HepG2 (cell line): ENCODE results near the gene CHD9.

Source experiments
- CTCF ChIP-seq: sonication (generic); formaldehyde crosslinking; IDR thresholded peaks from 2 replicates; pipeline ENCODE4 v1.5.0; 2020; ENCODE audit warnings: mild to moderate bottlenecking, missing genetic modification reagents, moderate library complexity
- ELK4 ChIP-seq: sonication (generic); formaldehyde crosslinking; IDR thresholded peaks from 2 replicates; pipeline ENCODE4 v1.9.0; 2021; ENCODE audit warnings: missing genetic modification reagents, borderline replicate concordance
- HOXA5 ChIP-seq: sonication (generic); formaldehyde crosslinking; IDR thresholded peaks from 2 replicates; pipeline ENCODE4 v1.4.0; 2020; ENCODE audit warnings: missing genetic modification reagents
- JARID2 ChIP-seq: sonication (generic); formaldehyde crosslinking; IDR thresholded peaks from 2 replicates; pipeline ENCODE4 v1.8.1; 2023; ENCODE audit warnings: missing genetic modification reagents, inconsistent platforms; ENCODE audit not compliant: insufficient replicate concordance
- JUN ChIP-seq: sonication (generic); formaldehyde crosslinking; IDR thresholded peaks from 2 replicates; pipeline ENCODE4 v1.4.0; 2020; ENCODE audit warnings: mild to moderate bottlenecking, missing genetic modification reagents
- MXI1 ChIP-seq: IDR thresholded peaks from 3 replicates; pipeline ENCODE4 v1.6.1; 2012; ENCODE audit warnings: low read depth, low read length, inconsistent platforms, borderline replicate concordance
- PAF1 ChIP-seq: IDR thresholded peaks from 2 replicates; pipeline ENCODE4 v1.6.1; 2016; ENCODE audit warnings: missing genetic modification reagents, missing compliant biosample characterization
- PCBP1 ChIP-seq: fragments of 200-400 bp; formaldehyde crosslinking; IDR thresholded peaks from 2 replicates; pipeline ENCODE4 v1.6.1; 2017; ENCODE audit warnings: mild to moderate bottlenecking, low read depth, low read length, borderline replicate concordance
- POLR2AphosphoS5 ChIP-seq: IDR thresholded peaks from 2 replicates; pipeline ENCODE4 v1.6.1; 2012; ENCODE audit warnings: low read depth, low read length
- RARA ChIP-seq: IDR thresholded peaks from 2 replicates; pipeline ENCODE4 v1.6.1; 2016; ENCODE audit warnings: missing genetic modification reagents, missing compliant biosample characterization
- TAF15 ChIP-seq: fragments of 200-400 bp; formaldehyde crosslinking; IDR thresholded peaks from one replicate; pipeline ENCODE4 v1.6.1; 2018; ENCODE audit warnings: mild to moderate bottlenecking, low read depth, low read length; ENCODE audit not compliant: poor library complexity, severe bottlenecking
- ZBTB33 ChIP-seq: sonication (generic); formaldehyde crosslinking; IDR thresholded peaks from 2 replicates; pipeline ENCODE4 v1.4.0; 2020; ENCODE audit warnings: missing genetic modification reagents
- ZBTB8A ChIP-seq: sonication (generic); formaldehyde crosslinking; IDR thresholded peaks from 2 replicates; pipeline ENCODE4 v1.4.0; 2020; ENCODE audit warnings: mild to moderate bottlenecking, low read depth, missing genetic modification reagents, borderline replicate concordance
- ZZZ3 ChIP-seq: sonication (generic); formaldehyde crosslinking; IDR thresholded peaks from 2 replicates; pipeline ENCODE4 v1.4.0; 2020; ENCODE audit warnings: missing genetic modification reagents, mild to moderate bottlenecking, borderline replicate concordance

GRCh38 chr16:53058441-53058840, 3.6 kb downstream of the CHD9 start:
- TF ChIP-seq MXI1 (no peak), ZBTB8A (CRISPR knock-in tag) (no peak), CTCF (CRISPR knock-in tag) (no peak), ELK4 (CRISPR knock-in tag) (no peak), TAF15 (no peak), ZBTB33 (CRISPR knock-in tag) (no peak), JUN (no peak), HOXA5 (CRISPR knock-in tag) (no peak), POLR2AphosphoS5 (no peak), JARID2 (no peak), ZZZ3 (no peak), PCBP1 (no peak), RARA (no peak), PAF1 (CRISPR knock-in tag) (no peak)
